GM18505 (cell line): ENCODE data around the gene PNMA1.
"Not testable (repeated sequence)": the region's sequence is repeated elsewhere in the genome, so short reads cannot be mapped to it uniquely, and the experiment has no call there.

Experiments used
- ATAC-seq: cut with Tn5 transposase; IDR thresholded peaks from one replicate; pipeline ENCODE4 v1.9.1; 2021; ENCODE audit not compliant: unreplicated experiment
- POLR2A ChIP-seq: IDR thresholded peaks from 4 replicates; pipeline ENCODE4 v1.6.1; 2011; ENCODE audit warnings: borderline replicate concordance; ENCODE audit not compliant: insufficient read depth, insufficient read length; ENCODE audit errors: extremely low read depth

Gene PNMA1

DNA sequence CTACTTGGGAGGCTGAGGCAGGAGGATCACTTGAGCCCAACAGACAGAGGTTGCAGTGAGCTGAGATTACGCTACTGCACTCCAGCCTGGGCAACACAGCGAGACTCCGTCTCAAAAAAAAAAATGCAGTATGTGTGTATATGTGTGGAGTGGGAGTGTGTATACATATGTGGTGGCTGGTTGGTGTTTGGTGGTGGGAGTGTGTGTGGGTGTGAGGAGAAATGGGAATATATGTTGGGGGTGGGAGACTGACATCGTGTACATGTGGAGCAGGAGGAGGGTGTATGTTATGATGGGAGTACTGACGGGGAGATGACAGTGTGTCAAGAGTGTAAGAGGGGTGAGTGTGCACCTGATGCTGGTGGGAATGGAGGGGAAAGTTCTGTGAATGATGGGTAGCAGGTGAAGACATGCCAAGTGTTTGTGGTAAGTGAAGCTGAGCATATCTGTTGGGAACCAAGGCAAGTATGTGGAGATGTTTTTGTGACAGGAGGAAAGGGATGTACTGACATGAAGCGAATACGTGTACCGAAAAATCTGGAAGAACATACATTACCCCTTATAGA is 4.2 kb downstream of the PNMA1 start:
- ATAC-seq = no peak
- no peak for TF ChIP-seq POLR2A

DNA sequence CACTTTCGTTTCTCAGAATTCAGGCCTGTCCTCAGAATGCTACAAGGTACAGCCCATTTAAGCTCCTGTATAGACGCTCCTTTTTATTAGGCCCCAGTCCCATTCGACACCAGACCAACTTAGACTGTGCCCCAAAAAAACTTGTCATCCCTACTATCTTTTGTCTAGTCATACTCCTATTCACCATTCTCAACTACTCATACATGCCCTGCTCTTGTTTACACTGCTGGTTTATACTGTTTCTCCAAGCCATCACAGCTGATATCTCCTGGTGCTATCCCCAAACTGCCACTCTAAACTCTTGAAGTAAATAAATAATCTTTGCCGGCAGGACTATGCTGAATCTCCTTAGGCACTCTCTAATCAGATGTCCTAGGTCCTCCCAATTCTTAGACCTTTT is 6.1 kb downstream of the PNMA1 start:
- not testable (repeated sequence) for ATAC-seq

DNA sequence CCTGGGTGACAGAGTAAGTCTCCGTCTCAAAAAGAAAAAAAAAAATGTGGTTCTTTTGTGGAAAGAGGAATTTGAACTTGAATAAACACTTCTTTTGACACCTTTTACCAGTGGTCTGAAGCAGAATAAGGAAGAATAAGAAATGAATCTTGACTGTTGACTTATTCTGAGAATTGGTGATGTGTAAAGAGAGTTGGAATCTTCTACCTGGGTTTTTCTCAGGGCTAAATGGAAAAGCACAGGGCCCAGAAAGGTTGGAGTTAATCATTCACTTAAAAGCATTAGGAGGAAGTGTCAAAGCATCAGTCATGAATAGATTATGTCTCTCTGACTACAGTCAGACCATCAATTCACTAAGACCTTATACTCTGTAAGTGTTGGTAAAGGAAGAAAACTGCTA is 13.9 kb downstream of the PNMA1 start:
- ATAC-seq = no peak
- no peak for TF ChIP-seq POLR2A

DNA sequence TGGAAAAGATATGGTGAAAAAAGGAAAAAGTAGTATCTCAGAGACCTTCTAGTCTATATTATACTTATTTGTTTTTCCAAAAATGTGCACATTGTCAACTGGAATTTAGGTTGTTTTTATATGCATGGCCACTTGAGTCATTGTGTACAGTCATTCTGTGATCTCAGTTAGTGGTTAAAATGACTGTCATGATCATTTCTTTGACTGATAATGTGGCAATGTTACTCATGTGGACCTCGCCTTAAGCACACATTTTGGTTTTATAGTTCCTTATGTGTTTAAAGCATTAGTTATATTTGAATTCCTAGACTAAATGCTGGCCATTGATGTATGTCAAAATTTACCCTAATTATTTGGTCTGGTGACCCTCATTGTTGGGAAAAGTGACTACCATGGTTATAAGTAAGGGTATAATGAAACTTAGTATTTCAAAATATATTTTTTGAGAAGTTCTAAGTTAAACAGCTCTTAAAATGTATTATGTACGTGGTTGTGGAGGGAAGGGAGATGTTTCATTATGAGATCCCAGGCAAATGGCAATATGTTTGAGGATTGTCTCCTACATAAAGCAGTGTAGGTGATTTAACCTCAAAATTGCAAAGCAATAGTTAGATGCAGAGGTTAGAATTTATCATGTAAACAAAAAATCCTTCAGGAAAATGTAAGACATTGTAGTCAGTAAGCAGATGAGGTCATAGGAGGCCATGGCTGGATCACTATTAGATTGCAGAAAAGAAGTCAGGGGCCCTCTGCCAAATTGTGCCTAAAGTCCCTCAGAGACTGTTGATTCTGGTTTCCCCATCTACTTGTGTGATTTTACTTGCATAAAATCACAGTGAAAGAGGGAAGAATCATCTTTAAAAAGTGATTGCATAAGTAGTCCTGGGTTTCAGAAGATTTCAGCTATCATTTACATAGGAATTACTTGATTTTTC is 17.5 kb downstream of the PNMA1 start:
- ATAC-seq = peak; percentile 78
- no peak for TF ChIP-seq POLR2A

DNA sequence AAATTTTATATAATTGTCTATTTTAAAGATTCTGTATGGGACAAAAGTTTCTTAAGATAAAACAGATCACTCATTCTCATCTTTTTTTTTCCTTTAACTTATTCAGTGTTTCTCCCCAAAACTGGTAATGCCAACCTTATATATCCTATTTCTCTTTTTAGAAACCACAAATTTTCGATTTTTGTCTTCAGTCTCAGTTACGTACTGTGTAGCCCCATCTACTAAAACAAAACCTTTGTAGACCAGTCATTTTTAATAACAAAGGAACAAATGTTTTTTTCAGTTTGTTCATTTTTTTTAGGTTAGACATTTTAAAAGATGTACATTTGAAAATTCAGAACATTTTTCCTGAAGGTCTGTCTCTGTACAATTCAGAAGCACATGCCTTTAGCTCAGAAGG is 18.2 kb downstream of the PNMA1 start:
- ATAC-seq = peak; percentile 64
- TF ChIP-seq POLR2A = no peak

DNA sequence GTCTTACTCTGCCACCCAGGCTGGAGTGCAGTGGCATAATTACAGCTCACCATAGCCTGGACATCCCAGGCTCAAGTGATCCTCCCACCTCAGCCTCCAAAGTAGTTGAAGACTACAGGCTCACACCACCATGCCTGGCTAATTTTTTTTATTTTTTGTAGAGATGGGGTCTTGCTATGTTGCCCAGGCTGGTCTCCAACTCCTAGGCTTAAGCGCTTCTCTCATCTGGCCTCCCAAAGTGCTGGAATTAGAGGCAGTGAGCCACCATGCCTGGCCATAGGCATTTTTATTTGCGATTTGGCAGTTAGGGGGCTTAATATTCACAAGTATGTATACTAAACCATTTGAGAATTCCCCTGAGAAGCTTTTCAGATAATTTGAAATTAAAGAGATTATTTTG is 19.1 kb downstream of the PNMA1 start:
- TF ChIP-seq POLR2A = no peak
- ATAC-seq = no peak

DNA sequence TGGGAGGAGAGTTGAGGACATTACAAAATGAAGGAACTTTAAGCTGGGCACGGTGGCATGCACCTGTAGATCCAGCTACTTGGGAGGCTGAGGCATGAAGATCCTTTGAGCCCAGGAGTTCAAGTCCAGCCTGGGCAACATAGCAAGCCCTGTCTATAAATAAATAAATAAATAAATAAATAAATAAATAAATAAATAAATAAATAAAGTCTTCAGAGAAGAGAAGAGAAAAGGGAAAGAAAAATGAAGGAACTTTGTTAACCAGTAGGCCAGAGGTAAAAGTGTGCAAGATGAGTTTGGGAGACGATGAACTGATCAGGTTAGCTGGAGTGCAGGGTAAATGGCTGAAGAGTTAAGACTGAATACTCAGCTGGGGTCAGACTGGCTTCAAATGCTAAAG is 20.1 kb downstream of the PNMA1 start:
- TF ChIP-seq POLR2A = no peak
- no peak for ATAC-seq

DNA sequence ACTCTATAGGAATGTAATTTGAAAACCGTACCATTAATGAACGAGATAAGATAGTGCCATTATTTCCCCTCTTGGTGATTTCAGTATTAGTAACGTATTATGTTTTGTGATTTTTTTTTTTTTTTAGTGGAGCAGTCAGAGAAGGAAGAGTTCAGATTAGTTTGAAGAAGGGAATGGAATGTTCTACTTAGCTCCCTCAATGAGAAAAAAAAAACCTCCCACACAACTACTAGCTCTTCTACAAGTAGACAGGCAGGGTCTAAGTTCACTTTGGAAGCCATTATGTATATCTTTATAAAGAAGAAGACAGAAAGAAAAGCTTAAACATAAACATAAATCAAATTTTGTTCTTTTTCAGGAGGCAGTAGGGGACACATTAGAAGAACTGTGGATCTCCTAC is 27.3 kb downstream of the PNMA1 start:
- ATAC-seq = no peak
- TF ChIP-seq POLR2A = no peak

DNA sequence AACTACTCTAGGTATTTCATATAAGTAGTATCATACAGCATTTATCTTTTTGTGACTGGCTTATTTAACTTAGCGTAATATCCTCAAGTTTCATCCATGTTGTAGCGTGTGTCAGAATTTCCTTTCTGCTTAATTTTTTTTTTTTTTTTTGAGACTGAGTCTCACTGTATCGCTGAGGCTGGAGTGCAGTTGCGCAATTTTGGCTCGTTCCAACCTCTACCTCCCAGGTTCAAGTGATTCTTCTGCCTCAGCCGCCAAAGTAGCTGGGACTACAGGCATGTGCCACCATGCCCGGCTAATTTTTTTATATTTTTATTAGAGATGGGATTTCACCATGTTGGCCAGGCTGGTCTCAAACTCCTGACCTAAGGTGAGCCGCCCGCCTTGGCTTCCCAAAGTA is 28.9 kb downstream of the PNMA1 start:
- no peak for TF ChIP-seq POLR2A
- ATAC-seq = no peak

DNA sequence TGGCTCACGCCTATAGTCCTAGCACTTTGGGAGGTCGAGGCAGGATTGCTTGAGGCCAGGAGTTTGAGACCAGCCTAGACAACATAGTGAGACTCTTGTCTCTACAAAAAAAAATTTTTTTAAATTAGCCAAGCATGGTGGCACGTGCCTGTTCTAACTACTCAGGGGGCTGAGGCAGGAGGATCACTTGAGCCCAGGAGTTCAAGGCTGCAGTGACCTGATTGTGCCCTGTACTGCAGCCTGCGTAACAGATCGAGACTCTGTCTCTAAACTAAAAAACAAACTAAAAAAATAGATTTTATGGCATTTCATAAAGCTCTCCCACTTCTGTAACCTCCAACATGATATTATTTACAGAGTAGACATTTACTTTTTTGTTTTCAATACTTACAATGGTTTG is 29.6 kb downstream of the PNMA1 start:
- no peak for TF ChIP-seq POLR2A
- ATAC-seq = no peak

DNA sequence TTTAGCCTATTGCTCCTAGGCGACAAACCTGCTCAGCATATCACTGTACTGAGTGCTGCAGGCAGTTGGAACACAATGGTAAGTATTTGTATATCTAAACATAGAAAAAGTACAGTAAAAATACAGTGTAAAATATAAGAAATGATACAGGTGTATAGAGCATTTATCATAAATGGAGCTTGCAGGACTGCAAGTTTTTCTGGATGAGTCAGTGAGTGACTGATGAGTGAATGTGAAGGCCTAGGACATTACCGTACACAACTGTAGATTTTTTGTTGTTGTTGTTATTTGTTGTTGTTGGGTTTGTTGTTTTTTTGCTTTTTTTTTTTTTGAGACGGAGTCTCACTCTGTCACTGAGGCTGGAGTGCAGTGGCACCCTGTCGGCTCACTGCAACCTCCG is 33.4 kb downstream of the PNMA1 start:
- TF ChIP-seq POLR2A = no peak
- ATAC-seq = no peak

DNA sequence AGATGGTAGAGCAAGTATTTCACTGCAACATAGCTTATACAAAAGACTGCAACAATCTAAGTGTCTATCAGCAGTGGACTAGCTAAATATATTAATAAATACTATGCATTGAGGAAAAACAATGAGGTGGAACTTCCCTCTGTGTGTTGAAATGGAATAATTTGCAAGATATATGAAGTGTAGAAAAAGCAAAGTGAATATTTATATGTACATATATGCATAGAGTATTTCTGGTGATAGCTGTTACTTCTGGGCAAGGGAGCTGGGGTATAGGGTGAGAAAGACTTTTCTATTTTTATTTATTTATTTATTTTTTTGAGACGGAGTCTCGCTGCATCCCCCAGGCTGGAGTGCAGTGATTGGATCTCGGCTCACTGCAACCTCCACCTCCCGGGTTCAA is 35.5 kb downstream of the PNMA1 start:
- no peak for TF ChIP-seq POLR2A
- ATAC-seq = no peak

DNA sequence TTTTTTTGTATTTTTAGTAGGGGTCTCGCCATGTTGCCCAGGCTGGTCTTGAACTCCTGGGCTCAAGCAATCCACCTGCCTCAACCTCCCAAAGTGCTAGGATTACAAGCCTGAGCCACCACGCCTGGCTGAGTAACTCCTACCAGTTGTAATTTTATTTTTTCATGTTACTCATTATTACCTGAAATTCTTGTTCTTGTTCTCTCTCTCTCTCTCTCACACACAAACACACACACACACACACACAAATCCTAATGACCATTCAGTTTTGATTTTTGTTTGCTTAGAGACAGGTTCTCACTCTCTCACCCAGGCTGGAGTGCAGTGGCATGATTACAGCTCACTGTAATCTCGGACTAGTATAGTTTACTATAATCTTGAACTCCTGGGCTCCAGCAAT is 39.2 kb downstream of the PNMA1 start:
- TF ChIP-seq POLR2A = no peak
- ATAC-seq = no peak

DNA sequence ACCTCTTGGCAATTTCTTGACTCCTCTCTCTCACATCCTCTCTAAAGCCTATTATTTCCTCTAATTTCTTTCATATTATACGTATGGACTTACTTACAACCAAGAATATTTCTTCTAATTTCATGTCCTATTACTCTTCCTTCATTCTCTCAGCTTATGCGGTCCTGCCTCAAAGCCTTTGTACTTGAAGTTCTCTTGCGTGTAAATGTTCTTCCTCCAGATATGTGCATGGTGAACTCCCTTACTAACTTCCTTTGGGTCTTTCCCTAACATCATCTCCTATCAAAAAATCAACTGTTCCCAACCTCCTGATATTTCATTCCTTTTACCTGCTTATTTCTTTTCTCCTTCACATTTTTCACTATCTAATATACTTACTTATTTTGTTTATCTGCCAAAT is 46.3 kb downstream of the PNMA1 start:
- no peak for TF ChIP-seq POLR2A
- no peak for ATAC-seq
